Subcutaneous abdominal adipose tissue (tissue), 5 donors: ENCODE measurements around the gene GRIP1.

Experiments
- H3K27ac ChIP-seq: one replicate; pipeline ENCODE4 v1.7.0; 2013; ENCODE audit warnings: low read depth, mild to moderate bottlenecking, inconsistent platforms, low read length, moderate library complexity
- H3K27me3 ChIP-seq, 5 donors: one replicate each; pipeline ENCODE4 v1.7.0; 2013; ENCODE audit warnings: low read length in 5 of 5, inconsistent platforms in 1 of 5; ENCODE audit not compliant: control insufficient read depth in 5 of 5, insufficient read depth in 4 of 5
- H3K36me3 ChIP-seq, 5 donors: one replicate each; pipeline ENCODE4 v1.7.0; 2013; ENCODE audit warnings: low read length in 5 of 5; ENCODE audit not compliant: control insufficient read depth in 5 of 5, insufficient read depth in 5 of 5
- H3K4me1 ChIP-seq, 5 donors: one replicate each; pipeline ENCODE4 v1.7.0; 2013; ENCODE audit warnings: low read length in 5 of 5, mild to moderate bottlenecking in 3 of 5, moderate library complexity in 1 of 5; ENCODE audit not compliant: control insufficient read depth in 5 of 5, insufficient read depth in 5 of 5
- H3K4me3 ChIP-seq, 5 donors: one replicate each; pipeline ENCODE4 v1.7.0; 2013; ENCODE audit warnings: low read length in 5 of 5, low read depth in 1 of 5
- H3K9ac ChIP-seq, 5 donors: one replicate each; pipeline ENCODE4 v1.7.0; 2013; ENCODE audit warnings: low read length in 5 of 5, mild to moderate bottlenecking in 4 of 5, moderate library complexity in 3 of 5
- H3K9me3 ChIP-seq, 5 donors: one replicate each; pipeline ENCODE4 v1.7.0; 2013; ENCODE audit warnings: low read length in 5 of 5; ENCODE audit not compliant: control insufficient read depth in 5 of 5
- donor health status: healthy.
- donor health status: healthy.
- donor health status: healthy.
- donor health status: healthy.
- donor health status: healthy.

Gene GRIP1

DNA sequence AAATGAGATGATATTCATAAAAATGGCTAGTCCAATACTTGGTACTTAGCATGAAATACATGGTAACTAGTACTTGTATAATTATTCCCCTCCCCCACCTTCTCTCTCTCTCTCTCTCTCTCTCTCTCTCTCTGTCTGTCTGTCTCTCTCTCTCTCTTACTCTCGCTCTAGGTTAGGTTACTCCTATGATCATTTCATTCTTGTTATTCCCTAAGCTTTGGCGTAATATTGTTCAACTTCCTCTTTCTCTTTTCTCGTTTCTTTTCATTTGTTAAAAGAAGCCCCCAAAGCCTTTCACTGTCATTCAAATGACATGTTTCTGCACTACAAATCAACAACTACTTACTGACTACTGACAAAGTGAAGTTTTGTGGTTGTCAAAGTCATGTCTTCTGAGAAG, 89.8 kb downstream of the GRIP1 start:
- Histone ChIP-seq H3K36me3 (no peaks in the 10 kb centered on the region), H3K27me3 (no peaks in the 10 kb centered on the region), H3K4me3 (no peak overlapping the region), H3K9ac (no peak overlapping the region), H3K27ac (no peak overlapping the region), H3K4me1 (no peaks in the 10 kb centered on the region), H3K9me3 (no peaks in the 10 kb centered on the region)

DNA sequence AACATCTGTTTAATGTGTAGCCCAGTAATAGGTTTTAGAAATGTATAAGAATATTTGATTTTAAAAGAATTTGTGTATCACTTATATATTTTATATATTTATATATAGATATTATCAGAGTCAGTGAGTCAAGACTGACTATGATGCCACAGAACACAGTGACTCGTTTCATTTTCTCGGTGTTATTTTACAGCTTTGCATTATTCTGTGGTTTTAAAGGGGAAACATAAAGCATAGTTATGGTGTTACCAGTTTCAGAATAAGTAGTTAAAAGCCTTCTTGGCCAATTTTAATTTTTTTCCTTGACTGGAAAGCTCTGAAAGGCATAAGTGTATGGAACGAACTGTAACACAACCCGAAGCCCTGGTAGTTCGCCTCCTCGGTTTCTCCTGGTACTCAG, 91.0 kb downstream of the GRIP1 start:
- H3K9ac ChIP-seq: no peak overlapping the region
- no peaks in the 10 kb centered on the region for H3K27me3 ChIP-seq
- H3K4me3 ChIP-seq: no peak overlapping the region
- H3K9me3 ChIP-seq: no peaks in the 10 kb centered on the region
- H3K4me1 ChIP-seq: no peaks in the 10 kb centered on the region
- H3K27ac ChIP-seq: no peak overlapping the region
- H3K36me3 ChIP-seq: no peaks in the 10 kb centered on the region

DNA sequence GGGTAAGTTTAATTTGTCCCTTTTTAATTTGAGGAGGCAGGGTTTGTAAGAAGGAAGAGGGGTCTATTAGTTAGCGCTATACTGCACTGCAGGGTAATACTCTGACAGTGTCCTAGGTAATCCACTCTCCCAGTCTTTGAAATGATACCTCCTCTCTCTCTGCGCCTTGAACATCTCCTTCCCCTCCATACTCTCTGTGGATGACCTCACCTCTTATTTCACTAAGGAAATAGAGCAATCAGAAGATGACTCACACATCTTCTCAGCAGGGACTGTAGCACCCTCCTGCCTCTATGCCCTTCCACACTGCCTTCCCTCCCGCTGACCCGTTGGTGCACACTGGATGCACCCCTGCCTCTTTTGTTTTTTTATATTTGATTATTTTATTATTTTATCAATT, 94.2 kb downstream of the GRIP1 start:
- Histone ChIP-seq H3K27me3 (no peaks in the 10 kb centered on the region), H3K36me3 (no peaks in the 10 kb centered on the region), H3K27ac (no peak overlapping the region), H3K9ac (no peak overlapping the region), H3K9me3 (no peaks in the 10 kb centered on the region), H3K4me3 (no peak overlapping the region), H3K4me1 (no peaks in the 10 kb centered on the region)

DNA sequence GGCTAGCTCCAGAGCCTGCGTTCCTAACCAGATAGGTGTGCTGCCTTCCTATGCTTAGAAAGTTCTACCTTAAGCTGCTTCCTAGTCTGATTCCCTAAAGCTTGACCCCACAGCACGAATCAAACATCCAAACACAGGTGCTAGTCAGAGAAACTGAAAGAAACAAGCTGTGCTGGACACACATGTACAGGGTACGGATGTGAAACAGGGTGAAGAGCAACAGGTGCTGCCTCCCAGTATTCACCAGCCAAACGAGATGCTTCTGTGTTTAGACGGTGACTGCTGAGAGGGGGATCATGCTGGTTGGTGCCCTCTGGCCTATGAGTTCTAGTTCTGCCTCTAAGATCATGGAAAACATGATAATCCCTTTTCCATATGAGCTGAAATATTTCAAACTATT, 105.3 kb downstream of the GRIP1 start:
- H3K9ac ChIP-seq: no peak overlapping the region
- no peak overlapping the region for H3K4me3 ChIP-seq
- no peaks in the 10 kb centered on the region for H3K36me3 ChIP-seq
- no peaks in the 10 kb centered on the region for H3K4me1 ChIP-seq
- no peaks in the 10 kb centered on the region for H3K9me3 ChIP-seq
- H3K27ac ChIP-seq: no peak overlapping the region
- no peaks in the 10 kb centered on the region for H3K27me3 ChIP-seq

DNA sequence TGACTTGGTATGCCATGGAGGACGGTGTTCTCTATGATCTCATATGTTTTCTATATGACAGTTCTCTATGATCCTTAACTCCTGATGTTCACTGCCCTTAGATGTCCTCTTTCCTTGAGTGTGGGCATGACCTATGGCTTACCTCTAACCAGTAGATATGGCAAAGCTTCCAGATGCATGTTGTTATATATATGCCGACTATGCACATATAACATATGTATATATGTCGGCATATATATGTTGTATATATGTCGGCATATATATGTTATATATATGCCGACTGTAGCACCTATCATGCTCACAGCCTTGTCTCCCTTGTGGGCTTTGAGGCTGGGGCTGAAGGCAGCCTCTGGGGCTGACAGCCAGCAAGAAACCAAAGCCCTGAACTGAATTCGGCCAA, 106.0 kb downstream of the GRIP1 start:
- Histone ChIP-seq H3K9me3 (no peaks in the 10 kb centered on the region), H3K9ac (no peak overlapping the region), H3K36me3 (no peaks in the 10 kb centered on the region)

DNA sequence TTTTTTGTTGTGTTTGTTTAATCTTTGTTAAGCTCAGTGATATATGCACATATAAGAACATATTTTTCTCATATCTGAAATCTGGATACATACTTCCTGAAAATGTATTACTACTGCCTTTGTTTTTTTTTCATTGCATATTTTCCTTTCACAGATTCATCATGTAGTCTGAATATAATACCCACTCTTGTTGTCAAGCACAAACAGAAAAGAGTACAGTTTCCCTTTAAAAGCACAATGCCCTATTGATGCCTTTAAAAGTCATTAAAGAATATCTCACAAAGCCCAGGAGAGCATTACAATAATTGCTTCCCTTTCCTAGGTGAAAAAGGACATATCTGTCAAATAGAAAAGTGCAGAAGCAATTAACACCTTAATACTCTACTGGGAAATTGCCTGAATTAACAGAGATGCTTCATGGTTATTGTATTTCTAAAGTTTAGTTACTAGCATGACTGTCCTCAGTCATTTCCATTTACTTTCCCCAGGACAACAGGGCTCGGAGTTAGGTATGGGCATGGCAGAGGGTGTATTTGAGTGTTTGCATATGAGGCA, 107.4 kb downstream of the GRIP1 start:
- Histone ChIP-seq H3K36me3 (no peaks in the 10 kb centered on the region), H3K4me3 (no peak overlapping the region), H3K27ac (no peak overlapping the region), H3K27me3 (no peaks in the 10 kb centered on the region), H3K4me1 (no peaks in the 10 kb centered on the region), H3K9ac (no peak overlapping the region), H3K9me3 (no peaks in the 10 kb centered on the region)

More for the DNA sequence above, 106.0 kb downstream of the GRIP1 start:
- Histone ChIP-seq H3K27ac (no peak overlapping the region), H3K27me3 (no peaks in the 10 kb centered on the region), H3K4me1 (no peaks in the 10 kb centered on the region), H3K4me3 (no peak overlapping the region)

DNA sequence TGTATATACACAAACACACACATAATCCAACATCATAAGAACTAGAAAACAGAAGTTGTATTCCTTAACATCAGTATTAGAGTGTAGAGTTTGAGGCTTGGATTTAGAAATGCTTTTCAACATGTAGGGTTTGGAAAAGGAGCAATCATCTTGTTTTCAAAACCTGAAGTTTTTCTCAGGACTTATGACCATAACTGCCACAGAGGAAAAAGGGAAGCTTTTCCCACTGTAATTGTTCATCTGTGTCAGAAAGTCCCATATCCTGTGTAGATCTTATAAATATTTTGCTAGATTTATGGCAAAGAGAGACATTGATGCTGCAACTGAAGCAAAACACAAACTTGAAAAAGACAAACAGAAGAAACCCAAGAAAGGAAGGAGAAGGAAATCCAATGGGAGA, 115.7 kb downstream of the GRIP1 start:
- no peak overlapping the region for H3K27ac ChIP-seq
- H3K4me3 ChIP-seq: no peak overlapping the region
- H3K9ac ChIP-seq: no peak overlapping the region
- no peaks in the 10 kb centered on the region for H3K27me3 ChIP-seq
- H3K9me3 ChIP-seq: peaks cover 5 to 30% (median 19%) of the 10 kb centered on the region in 5 donors
- H3K4me1 ChIP-seq: no peaks in the 10 kb centered on the region
- H3K36me3 ChIP-seq: no peaks in the 10 kb centered on the region

DNA sequence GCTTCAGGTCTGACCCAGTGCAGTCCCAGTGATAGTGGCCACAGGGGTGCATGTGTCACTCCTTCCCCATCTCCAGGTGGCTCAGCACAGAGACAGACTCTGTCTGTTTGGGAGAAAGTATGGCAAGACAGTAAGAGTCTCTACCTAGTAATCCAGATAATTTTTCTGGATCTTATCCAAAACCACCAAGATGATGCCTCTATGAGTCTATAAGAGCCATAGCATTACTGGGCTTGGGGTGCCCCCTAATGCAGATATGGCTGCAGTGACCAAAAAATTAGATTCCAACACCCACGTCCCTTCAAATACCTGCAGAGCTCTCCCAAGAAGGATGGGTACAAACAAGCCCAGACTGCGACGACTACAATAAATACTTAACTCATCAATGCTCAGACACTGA, 123.8 kb downstream of the GRIP1 start:
- Histone ChIP-seq H3K4me1 (no peaks in the 10 kb centered on the region), H3K36me3 (no peaks in the 10 kb centered on the region), H3K9me3 (peaks cover 0 to 7% (median 0%) of the 10 kb centered on the region in 5 donors), H3K4me3 (no peak overlapping the region), H3K27ac (no peak overlapping the region), H3K9ac (no peak overlapping the region), H3K27me3 (no peaks in the 10 kb centered on the region)

DNA sequence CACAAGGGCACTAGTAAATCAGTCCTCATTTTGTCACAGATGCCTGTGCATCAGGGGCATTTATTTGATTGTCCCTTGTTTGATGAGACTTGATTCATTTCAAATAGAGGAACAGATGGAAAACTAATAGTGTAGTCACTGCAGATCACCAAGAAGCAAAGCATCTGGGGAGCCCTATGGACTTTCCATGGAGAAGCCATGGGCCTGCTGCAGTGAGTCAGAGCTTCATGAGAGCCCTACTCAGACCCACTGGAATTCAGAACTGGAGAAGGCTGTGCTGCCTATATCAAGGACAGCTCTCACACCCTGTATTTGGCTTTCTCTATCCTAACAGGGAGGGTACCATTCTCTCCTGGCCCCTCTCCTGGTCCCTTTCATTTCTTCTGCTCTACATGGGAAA, 126.2 kb downstream of the GRIP1 start:
- Histone ChIP-seq H3K36me3 (no peaks in the 10 kb centered on the region), H3K4me3 (no peak overlapping the region), H3K27me3 (no peaks in the 10 kb centered on the region), H3K4me1 (no peaks in the 10 kb centered on the region), H3K27ac (no peak overlapping the region), H3K9ac (no peak overlapping the region), H3K9me3 (no peaks in the 10 kb centered on the region)

DNA sequence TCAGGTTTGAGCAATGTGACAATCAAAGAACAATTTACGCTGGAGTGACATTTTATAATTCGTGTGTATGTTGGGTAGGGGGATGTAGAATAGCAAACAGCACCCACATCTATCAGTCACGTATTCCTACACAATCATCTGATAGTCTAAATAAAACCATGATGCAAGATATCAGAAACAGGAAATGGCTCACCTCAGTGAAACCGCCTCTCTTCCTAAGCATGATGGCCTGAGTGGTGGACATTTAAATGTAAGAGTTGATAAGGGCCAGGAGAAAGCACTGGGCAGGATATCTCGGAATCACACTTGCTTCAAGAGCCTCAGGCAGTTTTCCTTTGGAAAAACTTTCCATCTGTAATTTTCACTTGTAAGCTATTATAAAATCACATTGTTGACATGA, 128.2 kb downstream of the GRIP1 start:
- Histone ChIP-seq H3K9me3 (no peaks in the 10 kb centered on the region), H3K4me1 (no peaks in the 10 kb centered on the region), H3K27me3 (no peaks in the 10 kb centered on the region), H3K27ac (no peak overlapping the region), H3K9ac (no peak overlapping the region), H3K36me3 (no peaks in the 10 kb centered on the region), H3K4me3 (no peak overlapping the region)

DNA sequence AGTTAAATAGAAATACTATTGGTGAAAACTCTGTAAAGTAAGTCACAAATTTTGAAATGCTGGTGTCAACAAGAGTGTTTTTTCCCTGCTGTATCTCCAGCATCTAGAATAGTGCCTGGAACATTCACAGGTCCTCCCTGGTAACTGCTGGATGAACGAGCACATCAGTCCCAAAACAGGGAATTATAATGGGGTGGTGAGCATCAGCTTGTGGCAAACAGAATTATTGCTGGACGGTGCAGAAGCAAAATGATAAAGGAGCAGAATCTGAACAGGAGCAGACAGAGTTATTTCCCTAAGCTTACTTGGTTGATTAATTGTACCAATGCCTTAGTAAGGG, 129.9 kb downstream of the GRIP1 start:
- Histone ChIP-seq H3K27ac (no peak overlapping the region), H3K4me1 (no peaks in the 10 kb centered on the region), H3K4me3 (no peak overlapping the region), H3K36me3 (no peaks in the 10 kb centered on the region), H3K9me3 (no peaks in the 10 kb centered on the region), H3K27me3 (no peaks in the 10 kb centered on the region), H3K9ac (no peak overlapping the region)
